H1 (cell line): Measurements from ENCODE around the gene H1-8. TPM values are rescaled to one million over a fixed set of nuclear protein-coding genes. Genes with fewer than 3 reads are reported as not detected.

Experiments
- CTCF ChIA-PET: fragments of 300-600 bp; sonication (Branson Sonifier 250); formaldehyde crosslinking; loops from one replicate; lab custom pipeline; 2021; ENCODE audit not compliant: partially characterized antibody; lab: Charles Lee
- POLR2A ChIA-PET: fragments of 300-600 bp; sonication (Branson Sonifier 250); formaldehyde crosslinking; loops from one replicate; lab custom pipeline; 2021; ENCODE audit warnings: inconsistent platforms; ENCODE audit not compliant: partially characterized antibody; lab: Charles Lee
- DNase-seq, 2 experiments: peaks; one replicate each; pipeline versions ENCODE4 v3.0.0 to v3.0.0-alpha.2; 2010 to 2022; ENCODE audit warnings: low spot score in 2 of 2, low read depth in 1 of 2, mixed read lengths in 1 of 2
- FAIRE-seq: peaks from 2 replicates; lab custom pipeline; 2011; peaks lifted over from hg19 to GRCh38; lab: Jason Lieb, UNC
- H2AFZ ChIP-seq: 2 replicates; pipeline ENCODE4 v1.8.1; 2012; ENCODE audit warnings: low read length, inconsistent platforms
- H2AK5ac ChIP-seq: 2 replicates; pipeline ENCODE4 v1.6.1; 2013; ENCODE audit warnings: low read depth, low read length
- H2BK120ac ChIP-seq: replicated peaks from 2 replicates; pipeline ENCODE3; 2013; ENCODE audit warnings: low read depth, low read length, inconsistent platforms
- H2BK12ac ChIP-seq: 2 replicates; pipeline ENCODE4 v1.6.1; 2013; ENCODE audit warnings: low read depth, low read length
- H2BK15ac ChIP-seq: 2 replicates; pipeline ENCODE4 v1.6.1; 2013; ENCODE audit warnings: low read length
- H2BK20ac ChIP-seq: 2 replicates; pipeline ENCODE4 v1.6.1; 2013; ENCODE audit warnings: low read length
- H2BK5ac ChIP-seq: 2 replicates; pipeline ENCODE4 v1.6.1; 2013; ENCODE audit warnings: low read depth, low read length
- H3K14ac ChIP-seq: 2 replicates; pipeline ENCODE4 v1.6.1; 2013; ENCODE audit warnings: inconsistent platforms; ENCODE audit not compliant: insufficient read length
- H3K18ac ChIP-seq: 2 replicates; pipeline ENCODE4 v1.6.1; 2013; ENCODE audit warnings: low read length; ENCODE audit errors: extremely low read depth
- H3K23ac ChIP-seq: 2 replicates; pipeline ENCODE4 v1.6.1; 2013; ENCODE audit warnings: inconsistent platforms; ENCODE audit not compliant: insufficient read length
- H3K23me2 ChIP-seq: 2 replicates; pipeline ENCODE4 v1.6.1; 2013; ENCODE audit warnings: low read depth, low read length
- H3K27ac ChIP-seq: 2 replicates; pipeline ENCODE4 v1.6.1; 2011; ENCODE audit warnings: low read depth, low read length, inconsistent platforms
- H3K27me3 ChIP-seq, 4 experiments: replicated peaks in 1 of 4; 1 replicate in 1 of 4; 2 replicates in 3 of 4; pipeline versions ENCODE4 v1.6.1 to v1.8.1; 2011 to 2013; ENCODE audit warnings: low read length in 3 of 4, mild to moderate bottlenecking in 3 of 4, inconsistent platforms in 2 of 4, mixed read lengths in 2 of 4, moderate library complexity in 1 of 4; ENCODE audit not compliant: control insufficient read depth in 3 of 4, insufficient read depth in 3 of 4; ENCODE audit errors: extremely low read depth in 1 of 4
- H3K36me3 ChIP-seq, 4 experiments: 2 replicates each; pipeline versions ENCODE4 v1.6.1 to v1.8.1; 2011 to 2013; ENCODE audit warnings: mild to moderate bottlenecking in 4 of 4, low read length in 3 of 4, moderate library complexity in 2 of 4, control low read depth in 1 of 4, inconsistent platforms in 1 of 4; ENCODE audit not compliant: insufficient read depth in 4 of 4, control insufficient read depth in 2 of 4
- H3K4ac ChIP-seq: replicated peaks from 2 replicates; pipeline ENCODE3; 2013; ENCODE audit warnings: low read length, low read depth, mixed read lengths, inconsistent platforms; ENCODE audit not compliant: insufficient read length
- H3K4me1 ChIP-seq, 4 experiments: replicated peaks in 1 of 4; 1 replicate in 1 of 4; 2 replicates in 3 of 4; pipeline versions ENCODE4 v1.6.1 to v1.8.1; 2011 to 2013; ENCODE audit warnings: low read length in 3 of 4, inconsistent platforms in 2 of 4, mixed read lengths in 1 of 4; ENCODE audit not compliant: insufficient read depth in 4 of 4, control insufficient read depth in 3 of 4
- H3K4me2 ChIP-seq, 2 experiments: 2 replicates each; pipeline versions ENCODE4 v1.6.1 to v1.8.1; 2011 to 2013; ENCODE audit warnings: low read depth in 2 of 2, low read length in 2 of 2, control low read depth in 1 of 2, inconsistent platforms in 1 of 2, mild to moderate bottlenecking in 1 of 2; ENCODE audit not compliant: insufficient read depth in 1 of 2
- H3K4me3 ChIP-seq, 4 experiments: fragments of 200-600, 300-600 bp in 1 of 4; sonication (generic), shearing (Covaris generic), sonication (Bioruptor Twin) in 1 of 4; 2 replicates each; pipeline versions ENCODE4 v1.5.1 to v1.8.1; 2011 to 2016; ENCODE audit warnings: low read length in 4 of 4, low read depth in 3 of 4, control low read depth in 2 of 4, inconsistent platforms in 2 of 4, mild to moderate bottlenecking in 2 of 4, mixed read lengths in 1 of 4, moderate library complexity in 1 of 4; ENCODE audit not compliant: insufficient read depth in 2 of 4; ENCODE audit errors: extremely low read depth in 1 of 4
- H3K56ac ChIP-seq: replicated peaks from 2 replicates; pipeline ENCODE3; 2013; ENCODE audit warnings: low read depth, mild to moderate bottlenecking, mixed read lengths, low read length, inconsistent platforms; ENCODE audit not compliant: insufficient read length
- H3K79me1 ChIP-seq: 2 replicates; pipeline ENCODE4 v1.6.1; 2013; ENCODE audit warnings: low read depth, low read length, control low read depth
- H3K79me2 ChIP-seq, 2 experiments: 2 replicates each; pipeline versions ENCODE4 v1.6.1 to v1.8.1; 2012 to 2013; ENCODE audit warnings: low read length in 2 of 2, mild to moderate bottlenecking in 2 of 2, inconsistent platforms in 1 of 2; ENCODE audit not compliant: insufficient read depth in 2 of 2, control insufficient read depth in 1 of 2
- H3K9ac ChIP-seq, 4 experiments: replicated peaks in 1 of 4; 1 replicate in 1 of 4; 2 replicates in 3 of 4; pipeline versions ENCODE4 v1.6.1 to v1.8.1; 2011 to 2013; ENCODE audit warnings: low read depth in 3 of 4, low read length in 3 of 4, control low read depth in 2 of 4, mild to moderate bottlenecking in 2 of 4, moderate library complexity in 2 of 4, inconsistent platforms in 1 of 4; ENCODE audit errors: extremely low read depth in 1 of 4
- H3K9me3 ChIP-seq, 2 experiments: 2 replicates each; pipeline versions ENCODE4 v1.6.1 to v1.8.1; 2012 to 2013; ENCODE audit warnings: mild to moderate bottlenecking in 2 of 2, moderate library complexity in 2 of 2, control low read depth in 1 of 2, inconsistent platforms in 1 of 2, low read depth in 1 of 2, low read length in 1 of 2, mixed read lengths in 1 of 2; ENCODE audit not compliant: insufficient read depth in 2 of 2
- H4K20me1 ChIP-seq, 2 experiments: replicated peaks in 1 of 2; 2 replicates each; pipeline versions ENCODE3 to v1.8.1; 2011 to 2013; ENCODE audit warnings: inconsistent platforms in 2 of 2, low read length in 2 of 2, mild to moderate bottlenecking in 1 of 2; ENCODE audit not compliant: insufficient read depth in 2 of 2, control insufficient read depth in 1 of 2
- H4K5ac ChIP-seq: 2 replicates; pipeline ENCODE4 v1.6.1; 2013; ENCODE audit warnings: low read length, low read depth, mixed read lengths, inconsistent platforms; ENCODE audit not compliant: insufficient read length
- H4K8ac ChIP-seq: 2 replicates; pipeline ENCODE4 v1.8.0; 2013; ENCODE audit warnings: mild to moderate bottlenecking, moderate library complexity, low read length, inconsistent platforms; ENCODE audit not compliant: insufficient read depth; ENCODE audit errors: extremely low read depth
- H4K91ac ChIP-seq: replicated peaks from 2 replicates; pipeline ENCODE3; 2013; ENCODE audit warnings: low read length, mixed read lengths, inconsistent platforms; ENCODE audit not compliant: insufficient read length
- BRCA1 ChIP-seq: IDR thresholded peaks from 2 replicates; pipeline ENCODE4 v1.6.1; 2012; ENCODE audit warnings: low read depth, low read length, improper control_type of control experiment
- HDAC2 ChIP-seq, 2 experiments: fragments of 300-600 bp in 1 of 2; sonication (generic) in 1 of 2; IDR thresholded peaks; 2 replicates each; pipeline ENCODE4 v1.6.1; 2011 to 2012; ENCODE audit warnings: low read depth in 2 of 2, low read length in 2 of 2, mild to moderate bottlenecking in 2 of 2, moderate library complexity in 2 of 2, borderline replicate concordance in 1 of 2, inconsistent platforms in 1 of 2
- NANOG ChIP-seq: IDR thresholded peaks from 2 replicates; pipeline ENCODE4 v1.6.1; 2011; ENCODE audit warnings: low read length, low read depth, mild to moderate bottlenecking, inconsistent platforms; ENCODE audit not compliant: insufficient read depth, poor library complexity, severe bottlenecking
- RAD21 ChIP-seq, 2 experiments: IDR thresholded peaks in 1 of 2; conservative IDR thresholded peaks in 1 of 2; 2 replicates each; pipeline ENCODE4 v1.6.1; 2011; ENCODE audit warnings: low read depth in 2 of 2, low read length in 2 of 2, improper control_type of control experiment in 1 of 2, inconsistent platforms in 1 of 2, mild to moderate bottlenecking in 1 of 2, moderate library complexity in 1 of 2
- RNF2 ChIP-seq: fragments of 200-900, 300-1000 bp; sonication (generic); IDR thresholded peaks from 2 replicates; pipeline ENCODE4 v1.7.1; 2016; ENCODE audit warnings: borderline replicate concordance, low read depth, mild to moderate bottlenecking, antibody characterized with exemption, low read length; ENCODE audit not compliant: poor library complexity, severe bottlenecking; ENCODE audit errors: missing control alignments
- SP4 ChIP-seq: IDR thresholded peaks from 2 replicates; pipeline ENCODE4 v1.6.1; 2012; ENCODE audit warnings: low read length, inconsistent platforms
- SRF ChIP-seq: IDR thresholded peaks from 2 replicates; pipeline ENCODE4 v1.6.1; 2011; ENCODE audit warnings: mild to moderate bottlenecking, low read depth, low read length, moderate library complexity
- SUZ12 ChIP-seq: fragments of 200-600 bp; sonication (generic); IDR thresholded peaks from 2 replicates; pipeline ENCODE4 v1.6.1; 2012; ENCODE audit warnings: mild to moderate bottlenecking, inconsistent platforms, low read length, moderate library complexity, mixed read lengths
- TCF12 ChIP-seq: IDR thresholded peaks from 2 replicates; pipeline ENCODE4 v1.6.1; 2011; ENCODE audit warnings: low read depth, mild to moderate bottlenecking, low read length
- WGBS, 2 experiments: shearing (Covaris generic) in 1 of 2; methylation state at CpG; one replicate each; pipeline versions ENCODE4 v1.1.6 to v1.1.7; 2013 to 2015; ENCODE audit warnings: low lambda C conversion rate in 2 of 2, mixed read lengths in 2 of 2, inconsistent platforms in 1 of 2, low coverage in 1 of 2, missing lambda C conversion rate in 1 of 2; ENCODE audit not compliant: insufficient replicate concordance in 2 of 2, insufficient coverage in 1 of 2, insufficient read length in 1 of 2; ENCODE audit errors: extremely low coverage in 1 of 2, missing lambda C conversion rate in 1 of 2; 5-methylcytosine and 5-hydroxymethylcytosine counted together
- polyA plus RNA-seq, 7 experiments: library from polyadenylated mRNA; depleted of rRNA in 3 of 7; stranded (reverse) in 5 of 7; unstranded in 2 of 7; fragments of >200 nt in 5 of 7; fragments of 200-250 nt in 2 of 7; gene quantifications; 1 replicate in 5 of 7; 2 replicates in 1 of 7; 4 replicates in 1 of 7; pipeline versions ENCODE4 v1.2.1 to v1.2.3, GENCODE V29; 2011 to 2013; ENCODE audit warnings: missing spikeins in 2 of 7, mixed read lengths in 2 of 7
- total RNA-seq: library from RNA; stranded (reverse); fragmentation: NEBNext Ultra II Directional; extraction: Animal tissue kit (Norgen Biotek cat#: 25700); gene quantifications from 2 replicates; pipeline ENCODE4 v1.2.1, GENCODE V29; 2021
- TF ChIP-seq, protein P1 (sequence below): IDR thresholded peaks from 2 replicates; pipeline ENCODE4 v1.6.1; 2011; ENCODE audit warnings: low read depth, mild to moderate bottlenecking, low read length; ENCODE audit not compliant: insufficient read depth

H1-8 gene
- total and polyA plus RNA-seq, 2 of the 8 experiments (the other 6 are each of a cell fraction or from before 2014, with no cell fraction given), result not detected

DNA sequence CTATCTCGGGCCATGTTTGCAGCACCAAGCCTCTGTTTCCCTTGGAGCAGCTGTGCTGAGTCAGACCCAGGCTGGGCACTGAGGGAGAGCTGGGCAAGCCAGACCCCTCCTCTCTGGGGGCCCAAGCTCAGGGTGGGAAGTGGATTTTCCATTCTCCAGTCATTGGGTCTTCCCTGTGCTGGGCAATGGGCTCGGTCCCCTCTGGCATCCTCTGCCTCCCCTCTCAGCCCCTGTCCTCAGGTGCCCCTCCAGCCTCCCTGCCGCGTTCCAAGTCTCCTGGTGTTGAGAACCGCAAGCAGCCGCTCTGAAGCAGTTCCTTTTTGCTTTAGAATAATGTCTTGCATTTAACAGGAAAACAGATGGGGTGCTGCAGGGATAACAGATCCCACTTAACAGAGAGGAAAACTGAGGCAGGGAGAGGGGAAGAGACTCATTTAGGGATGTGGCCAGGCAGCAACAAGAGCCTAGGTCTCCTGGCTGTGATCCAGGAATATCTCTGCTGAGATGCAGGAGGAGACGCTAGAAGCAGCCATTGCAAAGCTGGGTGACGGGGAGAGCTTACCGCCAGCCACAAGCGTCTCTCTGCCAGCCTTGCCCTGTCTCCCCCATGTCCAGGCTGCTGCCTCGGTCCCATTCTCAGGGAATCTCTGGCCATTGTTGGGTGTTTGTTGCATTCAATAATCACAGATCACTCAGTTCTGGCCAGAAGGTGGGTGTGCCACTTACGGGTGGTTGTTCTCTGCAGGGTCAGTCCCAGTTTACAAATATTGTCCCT lies 13.4 kb upstream of the H1-8 start:
- Histone ChIP-seq H3K4me1 (peaks cover 3 to 21% (median 9%) of the 10 kb centered on the region in 4 experiments), H3K18ac (peak overlapping the region; percentile 90), H3K79me2 (no peaks in the 10 kb centered on the region), H3K56ac (no peak overlapping the region), H4K5ac (no peak overlapping the region), H2BK20ac (peak overlapping the region; percentile 86; the same call in 1 of the 2 replicates), H2BK120ac (peak overlapping the region; percentile 57), H2BK15ac (peak overlapping the region; percentile 81), H3K23me2 (peaks cover 2% of the 10 kb centered on the region; the same call in 1 of the 2 replicates), H3K9me3 (no peaks in the 10 kb centered on the region), H3K4me3 (no peak overlapping the region), H2AFZ (0 out of 2 replicates have a peak overlapping the region, but pooled peaks have one; percentile 49), H4K91ac (no peak overlapping the region), H3K4me2 (peak overlapping the region in 1 of 2 experiments; percentile 12; a peak in 1 of 4 replicates), H2AK5ac (peak overlapping the region; percentile 53; the same call in 1 of the 2 replicates), H3K14ac (no peak overlapping the region), H3K27me3 (no peaks in the 10 kb centered on the region), H3K23ac (no peak overlapping the region), H4K8ac (no peak overlapping the region; the same call in 1 of the 2 replicates), H3K36me3 (no peaks in the 10 kb centered on the region), H3K27ac (no peak overlapping the region), H3K9ac (no peak overlapping the region), H2BK5ac (0 out of 2 replicates have a peak overlapping the region, but pooled peaks have one; percentile 89), H3K79me1 (no peaks in the 10 kb centered on the region), H2BK12ac (peak overlapping the region; percentile 92; the same call in 1 of the 2 replicates), H4K20me1 (no peaks in the 10 kb centered on the region), H3K4ac (no peak overlapping the region)
- no peak for FAIRE-seq
- 83% methylated on average over 11 of the region's 12 CpGs; no CpG with 5 or more reads in 1 of the 2 experiments for WGBS, 2 experiments
- DNase-seq, result no peak
- POLR2A ChIA-PET, result no interaction called here
- CTCF ChIA-PET, result interaction anchor here (0.6 to 2.5 kb wide), 8 partner anchors 9 to 437 kb away, joined by 3 to 7 read pairs (median 3); no protein-coding TSS in a partner anchor
- no peak for TF ChIP-seq TCF12
- no peak for TF ChIP-seq RNF2
- TF ChIP-seq SRF, result no peak
- TF ChIP-seq NANOG, result no peak
- TF ChIP-seq, protein P1, sequence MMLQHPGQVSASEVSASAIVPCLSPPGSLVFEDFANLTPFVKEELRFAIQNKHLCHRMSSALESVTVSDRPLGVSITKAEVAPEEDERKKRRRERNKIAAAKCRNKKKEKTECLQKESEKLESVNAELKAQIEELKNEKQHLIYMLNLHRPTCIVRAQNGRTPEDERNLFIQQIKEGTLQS, result no peak
- no peak for TF ChIP-seq HDAC2 (IDR thresholded peaks at IDR 0.05; ENCODE audit: borderline replicate concordance in 1 of 2, low read depth in 2 of 2, low read length in 2 of 2)
- no peak for TF ChIP-seq SP4
- no peak for TF ChIP-seq SUZ12
- no peak for TF ChIP-seq RAD21 (IDR thresholded peaks at IDR 0.05 in 1 of 2, conservative IDR thresholded peaks at IDR 0.05 in 1 of 2; ENCODE audit: low read depth in 2 of 2, low read length in 2 of 2)
- TF ChIP-seq BRCA1, result no peak
